ENCODE measurements around the gene NANS.
A peak's percentile ranks its signal among the peaks of the same experiment; 100 is the strongest.
"Not testable (repeated sequence)": the region's sequence is repeated elsewhere in the genome, so short reads cannot be mapped to it uniquely, and the experiment has no call there.

Gene NANS

GRCh38 chr9:98039607-98040017 lies 16.9 kb upstream of the NANS start:
- no peak for DNase-seq

GRCh38 chr9:98040212-98040611 lies 16.3 kb upstream of the NANS start:
- no peak for DNase-seq

GRCh38 chr9:98043915-98044314 lies 12.6 kb upstream of the NANS start:
- DNase-seq, result no peak

GRCh38 chr9:98045234-98046179 lies 11.0 kb upstream of the NANS start:
- DNase-seq, result peak; percentile 20

- no peak for DNase-seq
These were observed 10.4 kb upstream of the NANS start for GRCh38 chr9:98046180-98046543.

- DNase-seq, result no peak
These were observed 9.5 kb upstream of the NANS start for GRCh38 chr9:98047002-98047401.

GRCh38 chr9:98049288-98050072 lies 7.1 kb upstream of the NANS start:
- no peak for DNase-seq

- no peak for DNase-seq
These were observed 6.2 kb upstream of the NANS start for GRCh38 chr9:98050351-98050750.

GRCh38 chr9:98054376-98054951 lies 2.1 kb upstream of the NANS start:
- DNase-seq, result no peak

- no peak for DNase-seq
These were observed 737 bp downstream of the NANS start for GRCh38 chr9:98057138-98057799.

- DNase-seq, result no peak
These were observed 5.6 kb downstream of the NANS start for GRCh38 chr9:98062161-98062560.

GRCh38 chr9:98064623-98065392 lies 8.3 kb downstream of the NANS start:
- DNase-seq, result no peak

GRCh38 chr9:98066235-98066634 lies 9.7 kb downstream of the NANS start:
- no peak for DNase-seq

GRCh38 chr9:98067184-98067583 lies 10.7 kb downstream of the NANS start:
- no peak for DNase-seq

- DNase-seq, result no peak
These were observed 13.0 kb downstream of the NANS start for GRCh38 chr9:98069551-98069950.

- no peak for DNase-seq
These were observed 14.2 kb downstream of the NANS start for GRCh38 chr9:98070704-98071103.

GRCh38 chr9:98071737-98072136 lies 15.2 kb downstream of the NANS start:
- DNase-seq, result no peak

GRCh38 chr9:98074115-98074990 lies 17.8 kb downstream of the NANS start:
- peak; percentile 72 for DNase-seq

- DNase-seq, result peak; percentile 9
These were observed 18.8 kb downstream of the NANS start for GRCh38 chr9:98075332-98075805.

- DNase-seq, result not testable (repeated sequence)
These were observed 20.0 kb downstream of the NANS start for GRCh38 chr9:98076514-98076890.

GRCh38 chr9:98078895-98079294 lies 22.4 kb downstream of the NANS start:
- no peak for DNase-seq

Measured in activated naive CD4-positive, alpha-beta T cell treated with Interleukin-2 at 50 U/mL for 16 hours (primary cell).